CD4-positive, alpha-beta T cell treated with Interleukin-4 for 4 hours (primary cell): ENCODE results near the gene RAD23B.
A peak's percentile ranks its signal among the peaks of the same experiment; 100 is the strongest.

Experiments
- DNase-seq: peaks from one replicate; pipeline ENCODE4 v3.0.0-alpha.2; 2020

Gene RAD23B

DNA sequence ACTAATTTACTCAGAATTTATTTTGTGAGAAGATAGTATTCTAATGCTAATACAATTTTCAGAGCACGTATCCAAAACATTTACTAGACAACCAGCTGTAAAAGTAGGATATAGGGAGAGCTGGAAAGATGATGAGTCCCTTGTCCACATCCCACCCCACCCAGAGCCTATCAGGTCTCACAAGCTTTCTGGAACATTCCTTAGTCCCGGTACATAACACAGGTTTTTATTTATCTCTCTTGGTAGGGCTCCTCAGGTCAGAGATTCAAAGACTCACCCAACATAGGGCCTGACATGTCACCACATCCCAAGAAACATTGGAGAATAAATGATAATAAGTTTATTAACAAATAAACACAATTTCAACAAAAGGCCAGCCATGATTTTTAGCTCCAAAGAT, 13.8 kb upstream of the RAD23B start:
- no peak for DNase-seq

DNA sequence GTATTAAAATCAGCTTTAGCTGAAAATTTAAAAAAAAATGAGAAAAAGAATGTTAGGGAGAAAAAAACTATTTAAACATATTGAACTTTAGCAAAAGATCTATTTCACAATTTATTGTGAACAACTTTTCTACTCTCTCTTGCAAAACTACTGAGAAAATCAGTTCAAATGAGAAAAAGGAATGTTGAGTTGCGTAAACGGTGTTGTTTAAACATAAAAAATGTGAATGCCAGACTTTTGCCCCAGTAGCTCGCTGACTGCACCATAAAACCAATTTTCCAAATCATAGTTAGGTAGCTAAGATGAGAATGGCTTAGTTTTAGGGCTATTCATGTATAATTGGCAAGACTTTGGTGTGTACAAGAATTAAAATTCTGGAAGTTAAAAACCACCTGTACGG, 13.4 kb upstream of the RAD23B start:
- no peak for DNase-seq

DNA sequence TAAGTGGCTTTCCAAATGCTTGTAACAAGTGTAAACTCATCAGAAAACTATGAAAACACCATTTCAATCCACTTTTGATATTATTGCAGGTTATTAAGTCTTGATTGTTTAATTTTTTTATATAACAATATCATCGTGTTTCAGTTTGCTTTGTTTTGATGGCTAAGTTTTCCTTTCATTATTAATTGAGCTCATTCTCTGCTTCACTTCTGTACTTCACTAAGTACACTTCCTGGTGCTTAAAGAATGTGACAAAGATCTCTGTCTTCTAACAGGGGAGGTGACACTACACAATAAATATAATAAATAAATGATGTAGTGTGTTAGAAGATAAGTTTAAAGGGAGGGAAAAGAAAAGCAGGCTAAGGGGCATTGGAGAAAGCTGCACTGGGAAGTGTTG, 13.0 kb upstream of the RAD23B start:
- DNase-seq, result no peak

DNA sequence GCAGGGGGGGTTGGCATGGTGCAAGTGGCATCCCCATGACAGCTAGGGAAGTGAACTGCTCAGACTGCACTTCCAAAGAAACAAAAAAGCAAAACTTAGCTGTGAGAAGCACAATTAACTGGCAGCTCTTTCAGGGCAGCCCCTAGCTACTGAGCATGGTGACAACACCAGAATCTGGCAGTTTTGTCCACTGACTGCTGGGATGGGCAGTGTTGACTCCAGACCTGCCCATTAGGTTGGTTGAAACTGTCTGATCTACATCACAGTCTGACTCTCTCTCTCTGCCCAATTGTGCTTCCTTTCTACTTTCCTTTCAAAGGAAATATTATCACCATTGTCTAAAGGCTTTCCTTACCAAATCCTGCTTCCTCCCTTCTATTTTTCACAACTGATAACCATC, 12.5 kb upstream of the RAD23B start:
- DNase-seq, result no peak

DNA sequence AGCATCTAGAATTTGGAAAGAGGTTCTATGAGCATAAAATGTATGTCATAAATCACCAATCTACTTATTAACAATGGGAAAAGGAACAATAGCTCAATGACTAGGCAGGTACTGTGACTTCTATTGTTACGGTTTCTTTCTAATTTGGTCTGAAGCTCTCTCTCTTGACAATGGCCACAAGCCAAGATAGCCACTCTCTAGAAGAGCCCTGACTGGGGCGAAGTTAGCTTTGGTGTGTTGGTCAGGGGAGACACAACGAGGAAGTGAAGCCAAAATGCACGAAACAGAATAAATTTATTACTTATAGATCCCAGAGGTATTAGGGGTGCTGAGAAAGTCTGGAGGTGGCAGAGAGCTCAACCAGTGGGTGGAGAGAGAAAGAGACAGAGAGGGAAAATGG, 9.4 kb upstream of the RAD23B start:
- DNase-seq, result no peak

DNA sequence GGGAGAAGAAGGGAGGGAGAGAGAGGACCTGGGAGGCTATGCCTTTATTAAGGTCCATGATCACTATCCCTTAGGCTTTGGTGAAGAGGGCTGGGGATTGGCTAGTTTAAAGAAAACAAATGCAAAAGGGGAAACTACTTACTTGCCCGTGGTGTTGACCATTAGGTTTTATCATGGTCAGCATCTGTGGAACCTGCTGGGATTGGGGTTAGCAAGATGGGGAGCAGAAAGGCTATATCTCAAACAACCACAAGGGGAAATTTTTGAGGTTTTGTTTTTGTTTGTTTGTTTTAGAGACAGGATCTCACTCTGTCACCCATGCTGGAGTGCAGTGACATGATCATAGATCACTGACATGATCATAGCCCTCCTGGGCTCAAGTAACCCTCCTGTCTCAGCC, 9.0 kb upstream of the RAD23B start:
- DNase-seq, result no peak

DNA sequence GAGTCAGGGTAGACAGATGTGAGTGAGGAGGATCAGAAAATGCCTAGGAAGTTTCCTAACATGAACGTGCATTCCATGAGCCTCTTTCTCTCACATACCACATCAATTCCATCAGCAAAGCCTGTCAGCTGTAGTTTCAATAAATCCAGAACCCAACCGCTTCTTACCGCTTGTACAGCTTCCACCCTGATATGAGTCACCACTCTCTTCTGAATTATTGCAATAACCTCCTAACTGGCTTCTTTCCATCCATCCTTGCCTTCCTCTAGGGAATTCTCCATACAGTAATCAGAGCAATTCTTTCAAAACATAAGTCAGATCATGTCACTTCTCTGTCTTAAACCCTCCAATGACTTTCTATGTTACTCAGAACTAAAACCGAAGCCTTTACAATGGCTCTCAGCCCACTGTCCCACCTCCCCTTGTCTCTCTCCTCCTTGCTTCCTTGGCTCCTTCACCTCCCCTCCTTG, 8.1 kb upstream of the RAD23B start:
- no peak for DNase-seq

DNA sequence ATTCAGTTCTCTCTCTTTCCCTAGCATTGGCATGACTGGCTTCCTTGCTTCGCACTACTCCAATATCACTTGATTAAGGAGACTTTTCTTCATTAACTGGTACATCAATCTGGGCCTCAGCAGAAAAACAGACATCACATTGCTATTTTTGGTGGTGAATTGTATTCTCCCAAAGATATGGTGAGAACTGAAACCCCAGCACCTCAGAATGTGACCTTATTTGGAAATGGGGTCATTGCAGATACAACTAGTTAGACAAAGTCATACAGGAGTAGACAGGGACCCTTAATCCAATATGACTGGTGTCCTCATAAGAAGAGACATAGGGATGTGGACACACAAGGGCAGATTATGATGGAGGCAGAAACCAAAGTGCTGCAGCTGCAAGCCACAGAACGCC, 7.5 kb upstream of the RAD23B start:
- DNase-seq, result no peak

DNA sequence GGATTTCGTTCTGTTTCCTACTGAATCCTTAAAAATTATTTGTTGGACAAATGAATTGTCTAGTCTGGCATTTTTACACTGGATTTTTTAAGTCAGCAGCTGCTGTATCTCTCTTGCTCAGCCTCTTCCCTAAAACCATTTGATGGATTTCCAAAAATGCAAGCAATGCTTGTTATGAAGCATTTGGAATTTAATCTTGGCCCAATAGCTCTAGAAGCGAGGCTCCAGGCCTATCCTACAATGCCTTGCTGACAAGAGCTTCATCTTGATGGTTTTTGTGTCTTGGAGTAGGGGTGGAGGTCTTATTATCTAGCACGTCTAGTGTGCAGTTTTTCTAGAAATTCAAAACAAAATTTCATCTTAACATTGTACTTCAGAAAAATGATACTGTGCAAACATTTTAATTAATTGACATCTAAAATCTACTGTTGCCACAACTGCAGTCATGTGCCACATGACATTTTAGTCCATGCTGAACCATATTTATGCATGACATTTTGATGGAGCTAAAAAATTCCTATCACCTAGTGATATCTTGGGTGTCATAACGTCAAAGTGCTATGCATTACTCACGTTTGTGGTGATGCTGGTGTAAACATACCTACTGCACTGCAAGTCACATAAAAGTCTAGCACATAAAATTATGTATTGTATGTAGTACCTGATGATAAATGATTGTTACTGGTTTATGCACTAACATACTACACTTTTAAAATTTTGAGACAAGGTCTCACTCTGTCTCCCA, 5.9 kb upstream of the RAD23B start:
- no peak for DNase-seq

DNA sequence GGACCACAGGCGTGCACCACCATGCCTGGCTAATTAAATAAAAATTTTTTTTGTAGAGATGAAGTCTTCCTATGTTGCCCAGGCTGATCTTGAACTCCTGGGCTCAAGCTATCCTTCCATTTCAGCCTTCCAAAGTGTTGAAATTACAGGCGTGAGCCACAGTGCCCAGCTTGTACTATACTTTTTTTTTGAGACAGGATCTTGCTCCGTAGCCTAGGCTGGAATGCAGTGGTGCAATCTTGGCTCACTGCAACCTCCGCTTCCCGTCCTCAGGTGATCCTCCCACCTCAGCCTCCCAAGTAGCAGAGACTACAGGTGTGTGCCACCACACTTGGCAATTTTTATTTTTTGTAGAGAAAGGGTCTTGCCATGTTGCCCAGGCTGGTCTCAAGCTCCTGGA, 5.3 kb upstream of the RAD23B start:
- DNase-seq, result no peak

DNA sequence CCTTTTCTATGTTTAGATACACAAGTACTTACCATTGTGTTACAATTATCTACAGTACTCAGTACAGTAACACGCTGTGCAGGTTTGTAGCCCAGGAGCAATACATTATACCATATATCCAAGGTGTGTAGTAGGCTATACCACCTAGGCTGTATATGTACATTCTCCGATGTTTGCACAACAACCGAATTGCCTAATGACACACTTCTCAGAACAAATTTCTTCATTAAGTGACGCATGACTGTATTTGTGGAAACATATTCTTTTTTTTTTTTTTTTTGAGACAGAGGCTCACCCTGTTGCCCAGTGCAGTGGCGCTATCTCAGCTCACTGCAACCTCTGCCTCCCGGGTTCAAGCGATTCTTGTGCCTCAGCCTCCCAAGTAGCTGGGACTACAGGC, 4.0 kb upstream of the RAD23B start:
- no peak for DNase-seq

DNA sequence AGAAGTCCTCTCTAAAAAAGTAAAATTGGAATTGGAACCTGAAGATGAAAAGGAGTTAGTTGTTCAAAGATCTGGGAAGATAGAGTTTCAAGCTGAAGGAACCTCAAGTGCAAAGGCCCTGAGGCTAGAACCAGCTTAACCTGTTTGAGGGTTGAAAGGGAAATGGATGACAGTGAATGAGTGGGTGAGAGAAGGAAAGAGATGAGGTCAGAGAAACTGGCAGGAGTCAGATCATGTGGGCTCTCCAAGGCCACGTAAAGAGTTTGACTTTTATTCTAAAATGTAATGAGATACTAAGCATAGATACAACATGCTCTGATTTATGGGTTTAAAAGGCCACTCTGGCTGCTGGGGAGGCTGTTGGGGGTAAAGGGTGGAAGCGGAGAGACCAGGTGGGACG, 2.5 kb upstream of the RAD23B start:
- no peak for DNase-seq

DNA sequence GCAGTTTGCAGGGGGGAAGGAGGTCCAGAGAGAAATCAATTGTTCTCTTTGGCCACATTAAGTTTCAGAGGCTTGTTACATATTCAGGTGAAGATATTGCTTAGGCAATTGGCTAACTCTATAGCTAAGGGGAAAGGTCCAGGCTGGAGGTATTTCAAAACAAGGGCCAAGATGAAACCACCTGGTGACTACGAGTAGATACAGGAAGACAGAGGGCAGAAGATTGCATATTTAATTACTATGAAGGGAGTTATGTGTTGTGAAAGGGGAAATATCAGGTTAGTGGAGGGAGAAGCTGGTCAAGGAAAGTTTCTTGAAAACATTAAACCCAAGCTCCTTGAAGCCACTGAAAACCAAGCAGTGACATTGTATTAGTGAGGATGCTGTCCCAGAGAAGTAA, 1.9 kb upstream of the RAD23B start:
- no peak for DNase-seq

DNA sequence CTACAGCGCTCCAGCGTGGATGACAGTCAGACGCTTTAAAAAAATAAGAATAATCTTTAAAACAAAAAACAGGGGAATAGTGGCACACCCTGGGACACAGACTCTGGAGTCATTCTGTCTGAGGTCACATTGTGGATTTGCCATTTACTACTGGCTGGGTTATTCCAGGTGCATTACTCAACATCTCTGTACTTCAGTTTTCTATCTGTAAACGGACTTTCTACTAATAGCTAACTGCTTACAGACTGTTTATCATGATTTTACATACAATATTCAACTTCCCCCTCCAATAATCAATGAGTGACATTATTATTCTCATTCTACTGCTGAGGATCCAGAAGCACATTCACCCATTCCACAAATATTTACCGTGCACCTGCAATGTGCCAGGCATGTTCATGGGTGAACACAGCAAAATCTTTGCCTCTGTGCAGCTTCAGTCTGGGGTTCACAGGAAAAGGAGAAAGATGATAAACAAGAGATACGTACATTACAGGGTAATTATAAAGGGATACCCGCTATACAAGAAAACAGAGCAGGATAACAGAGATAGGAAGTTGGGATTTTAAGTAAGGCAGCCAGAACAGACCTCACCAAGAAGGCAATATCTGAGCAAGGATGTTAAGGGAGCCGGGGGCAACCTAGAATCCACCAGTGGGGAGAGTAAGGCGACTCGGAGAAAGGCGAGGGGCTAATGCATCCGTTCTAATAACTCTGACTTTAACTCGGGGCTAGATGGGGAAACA, 984 bp upstream of the RAD23B start:
- no peak for DNase-seq

DNA sequence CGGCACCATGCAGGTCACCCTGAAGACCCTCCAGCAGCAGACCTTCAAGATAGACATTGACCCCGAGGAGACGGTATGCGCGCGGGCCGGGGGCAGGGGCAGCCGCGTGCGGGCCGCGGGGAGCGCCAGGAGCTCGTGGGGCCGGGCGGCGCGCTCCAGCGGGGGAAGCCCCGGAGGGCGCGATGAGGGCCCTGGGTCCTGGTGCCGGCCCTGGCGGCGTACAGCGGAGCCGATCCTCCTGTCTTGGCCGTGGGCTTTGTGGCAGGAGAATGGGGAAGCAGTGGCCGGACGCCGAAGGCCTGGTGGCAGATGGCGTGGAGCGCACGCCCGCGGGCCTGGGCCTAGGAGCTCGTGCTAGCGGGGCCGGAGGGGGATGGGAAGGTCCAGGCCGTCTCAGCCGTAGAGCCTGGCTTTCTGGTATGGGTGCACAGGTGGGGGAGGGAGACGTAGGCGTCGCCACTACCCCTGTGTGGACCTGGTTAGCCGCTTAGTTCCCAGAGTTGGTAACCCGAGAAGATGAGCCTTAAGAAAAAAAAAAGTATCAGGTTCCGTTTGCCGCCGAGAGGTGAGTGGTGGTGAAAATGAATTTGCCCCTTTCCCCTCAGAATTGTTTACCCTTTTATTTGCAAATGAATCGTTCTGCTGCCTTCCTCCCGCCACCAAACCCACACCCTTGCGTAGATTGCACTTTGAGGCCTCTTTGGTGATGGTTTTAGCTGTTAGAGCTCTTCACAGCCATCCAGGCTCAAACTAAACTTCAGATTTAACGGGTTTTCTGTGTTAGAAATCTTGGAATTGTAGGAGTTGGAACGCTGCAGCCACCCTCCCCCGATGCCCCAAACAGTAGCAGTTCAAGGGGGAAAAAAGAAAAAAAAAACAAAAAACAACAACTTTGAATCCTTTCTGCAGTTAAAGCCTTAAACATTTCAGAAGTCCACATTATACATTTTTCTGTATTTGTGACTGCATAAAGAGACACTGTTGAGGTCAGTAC, 841 bp downstream of the RAD23B start:
- DNase-seq, result peak; percentile 43

DNA sequence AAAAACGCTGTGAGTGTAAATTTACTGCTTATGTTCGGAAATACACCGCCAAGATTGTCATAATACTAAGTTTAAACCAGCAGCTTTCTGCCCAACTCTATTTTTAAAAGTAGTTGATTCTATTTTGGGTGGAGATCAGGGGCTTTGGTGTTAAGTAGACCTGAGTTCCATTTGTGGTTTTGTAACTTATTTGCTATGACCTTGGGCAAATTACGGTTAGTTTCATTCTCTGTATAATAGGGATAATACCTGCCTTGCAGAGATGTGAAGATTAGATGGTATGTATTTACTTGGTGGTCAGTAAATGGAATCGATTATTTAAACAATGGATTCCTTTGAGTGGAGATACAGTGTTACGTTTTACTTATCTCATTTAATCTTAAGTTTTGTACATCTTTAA, 1.6 kb downstream of the RAD23B start:
- DNase-seq, result no peak

DNA sequence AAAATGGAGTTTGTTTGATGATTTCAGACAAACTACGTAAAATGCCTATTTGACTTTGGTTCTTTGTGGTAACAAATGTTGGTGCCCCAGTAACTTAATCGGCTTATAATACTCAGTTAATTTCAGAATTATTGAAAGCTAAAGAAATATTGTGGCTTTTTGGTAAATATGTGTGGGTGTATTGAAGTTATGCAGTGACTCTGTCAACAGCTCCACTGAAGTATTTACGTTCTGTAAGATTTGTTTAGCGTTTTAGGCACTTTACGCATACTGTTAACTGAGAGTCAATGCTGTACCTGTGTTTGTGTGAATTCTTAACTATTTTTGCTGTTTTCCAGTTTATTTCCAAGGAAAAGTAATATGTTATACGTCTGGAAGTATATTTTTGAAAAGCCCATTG, 2.2 kb downstream of the RAD23B start:
- no peak for DNase-seq

DNA sequence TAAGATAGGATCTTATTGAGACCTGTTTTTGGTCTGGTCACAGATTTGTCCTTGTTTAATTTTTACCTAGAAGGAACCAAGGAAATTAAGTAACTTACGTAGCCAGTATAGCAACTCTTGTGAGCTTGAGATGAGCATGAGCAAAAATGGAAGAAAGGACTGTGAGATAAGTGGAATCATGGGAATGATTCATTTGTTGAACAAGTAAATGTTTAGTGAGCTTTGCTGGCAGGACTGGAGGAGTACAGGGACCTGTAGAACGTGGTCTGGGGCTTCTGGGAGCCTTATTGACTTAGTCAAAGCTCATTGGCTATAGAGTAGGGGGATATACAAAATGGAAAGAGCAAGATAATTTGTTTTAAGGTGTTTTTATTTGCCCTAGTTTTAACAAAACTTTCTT, 3.0 kb downstream of the RAD23B start:
- DNase-seq, result no peak

DNA sequence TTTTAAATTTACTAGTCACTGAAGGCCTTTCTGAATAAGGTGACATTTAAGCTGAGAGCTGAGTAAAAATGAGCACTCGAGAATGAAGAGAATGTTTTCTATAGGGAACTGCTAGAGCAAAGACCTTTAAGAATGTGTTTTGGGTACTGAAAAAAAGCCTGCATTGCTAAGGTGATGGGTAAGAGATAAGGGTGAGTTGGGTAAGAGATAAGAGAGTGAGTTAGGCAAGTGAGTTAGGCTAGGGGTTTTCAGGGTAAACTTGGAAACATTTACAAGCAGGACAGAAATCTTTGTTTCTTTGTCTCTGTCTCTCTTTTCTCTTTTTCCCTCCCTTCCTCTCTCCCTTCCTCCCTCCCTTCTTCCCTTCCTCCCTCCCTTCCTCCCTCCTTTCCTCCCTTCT, 5.6 kb downstream of the RAD23B start:
- DNase-seq, result no peak

DNA sequence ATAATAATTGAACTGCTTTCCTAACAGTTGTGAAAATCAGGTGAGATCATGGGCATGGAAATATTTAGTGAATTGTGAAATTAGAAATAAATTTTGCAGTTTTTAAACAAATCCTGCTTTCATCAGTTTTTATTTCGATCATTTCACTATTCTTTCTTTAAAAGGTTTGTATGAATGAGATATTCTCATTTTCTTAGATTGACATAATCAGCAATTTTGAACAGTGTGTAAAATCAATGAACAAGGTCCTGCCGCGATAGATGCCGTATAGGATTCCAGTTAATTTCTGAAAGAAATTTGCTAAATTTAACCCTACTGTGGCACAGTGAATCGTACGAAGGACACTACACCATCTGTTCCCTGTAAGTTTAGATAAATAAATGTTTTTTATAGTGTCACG, 7.5 kb downstream of the RAD23B start:
- no peak for DNase-seq

DNA sequence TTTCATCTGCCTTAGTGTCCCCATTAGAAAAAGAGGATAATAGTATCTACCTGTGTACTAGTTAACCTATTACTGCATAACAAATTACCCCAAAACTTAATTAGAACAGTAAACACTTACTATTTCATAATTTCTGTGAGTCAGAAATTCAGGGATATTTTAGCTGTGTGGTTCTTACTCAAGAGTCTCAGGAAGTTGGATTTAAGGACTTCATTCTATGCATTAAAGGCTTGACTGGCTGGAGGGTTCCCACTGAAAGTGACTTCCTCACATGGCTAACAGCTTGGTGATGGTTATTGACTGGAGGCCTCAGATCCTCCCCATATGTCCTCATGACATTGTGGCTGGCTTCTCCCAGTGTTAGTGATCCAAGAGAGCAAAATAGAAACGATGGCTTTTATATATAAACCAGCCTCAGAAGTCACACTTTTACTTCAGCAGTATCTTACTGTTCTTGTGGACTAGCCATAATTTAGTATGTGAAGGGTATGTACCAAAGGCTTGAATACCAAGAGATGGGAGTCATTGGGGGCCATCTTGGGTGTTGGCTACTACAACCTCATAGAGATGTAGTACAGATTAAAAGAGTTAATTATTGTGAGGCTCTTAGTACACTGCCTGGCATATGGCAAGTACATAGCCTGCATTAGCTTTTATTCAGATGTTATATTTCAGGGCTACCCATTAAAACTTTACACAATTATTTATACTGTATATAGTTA, 9.9 kb downstream of the RAD23B start:
- DNase-seq, result no peak

DNA sequence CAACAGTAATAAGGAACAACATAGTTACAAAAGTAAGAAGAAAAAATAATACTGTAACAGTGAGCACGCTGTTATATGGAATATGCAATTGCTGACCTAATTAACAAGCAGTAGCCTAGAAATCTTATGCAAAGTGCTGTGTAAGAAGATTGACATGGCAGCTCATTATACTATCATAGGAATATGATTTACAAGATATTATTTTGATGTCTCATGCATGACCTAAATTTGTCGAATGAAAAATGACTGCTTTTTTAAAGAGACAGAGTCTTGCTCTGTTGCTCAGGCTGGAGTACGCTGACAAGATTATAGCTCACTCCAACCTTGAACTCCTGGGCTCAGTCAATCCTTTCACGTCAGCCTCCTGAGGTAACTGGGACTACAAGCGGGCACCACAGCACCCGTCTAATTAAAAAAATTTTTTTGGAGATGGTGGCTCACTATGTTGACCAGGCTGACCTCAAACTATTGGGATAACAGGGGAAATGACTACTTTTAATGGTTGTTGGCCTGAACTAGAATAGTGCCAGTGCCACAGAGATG, 10.5 kb downstream of the RAD23B start:
- DNase-seq, result no peak
